K562 (cell line): ENCODE results near the gene UGP2. TPM values are rescaled to one million over a fixed set of nuclear protein-coding genes. Genes with fewer than 3 reads are reported as not detected.
A peak's percentile ranks its signal among the peaks of the same experiment; 100 is the strongest.

Experiments used
- ATAC-seq: fragments of 200-7000 bp; cut with Tn5 transposase; 3 replicates; pipeline ENCODE4 v1.9.1; 2020; ENCODE audit warnings: moderate library complexity
- BruUV-seq: library from RNA; stranded (reverse); fragments of 400-500 nt; replicated peaks from 2 replicates; lab custom pipeline; 2021; lab: Mats Ljungman, UMichigan
- CTCF ChIA-PET: fragments of 300-600 bp; formaldehyde crosslinking; extraction: SDS; loops from one replicate; lab custom pipeline; 2021; ENCODE audit warnings: low intra/inter-chr PET ratio; lab: Yijun Ruan, JAX
- POLR2A ChIA-PET: fragments of 300-600, 350-650 bp; sonication (Branson Sonifier 250); formaldehyde crosslinking; extraction: SDS; loops from one replicate; lab custom pipeline; 2021; ENCODE audit warnings: antibody characterized with exemption, inconsistent platforms; lab: Yijun Ruan, JAX
- DNase-seq, 4 experiments: peaks; one replicate each; pipeline versions ENCODE4 v3.0.0 to v3.0.0-alpha.2; 2011 to 2018; ENCODE audit warnings: low spot score in 3 of 4, mixed read lengths in 3 of 4; ENCODE audit errors: extremely low read depth in 1 of 4
- FAIRE-seq: peaks from 2 replicates; lab custom pipeline; 2011; peaks lifted over from hg19 to GRCh38; lab: Jason Lieb, UNC
- H2AFZ ChIP-seq: 2 replicates; pipeline ENCODE4 v1.6.0; 2011; ENCODE audit warnings: low read depth, low read length, control low read depth, inconsistent platforms
- H3K27ac ChIP-seq: fragments of 200-600 bp; 3 replicates; pipeline ENCODE4 v1.8.0; 2011; ENCODE audit warnings: low read depth, mild to moderate bottlenecking, control low read depth, inconsistent platforms, low read length, moderate library complexity, mixed read lengths; ENCODE audit errors: extremely low read depth
- H3K27me3 ChIP-seq, 2 experiments: fragments of 300-600 bp in 1 of 2; 2 replicates in 1 of 2; 3 replicates in 1 of 2; pipeline versions ENCODE4 v1.6.0 to v1.8.0; 2011; ENCODE audit warnings: inconsistent platforms in 2 of 2, low read length in 2 of 2, mild to moderate bottlenecking in 1 of 2, mixed read lengths in 1 of 2, moderate library complexity in 1 of 2; ENCODE audit not compliant: control insufficient read depth in 2 of 2, insufficient read depth in 2 of 2
- H3K36me3 ChIP-seq: fragments of 300-600 bp; 3 replicates; pipeline ENCODE4 v1.8.0; 2011; ENCODE audit warnings: mild to moderate bottlenecking, low read length, inconsistent platforms; ENCODE audit not compliant: control insufficient read depth, insufficient read depth
- H3K4me1 ChIP-seq, 2 experiments: fragments of 200-600 bp in 1 of 2; replicated peaks in 1 of 2; 2 replicates in 1 of 2; 3 replicates in 1 of 2; pipeline versions ENCODE4 v1.5.1 to v1.8.0; 2011; ENCODE audit warnings: inconsistent platforms in 2 of 2, low read length in 2 of 2, mild to moderate bottlenecking in 1 of 2, mixed read lengths in 1 of 2, moderate library complexity in 1 of 2; ENCODE audit not compliant: control insufficient read depth in 2 of 2, insufficient read depth in 2 of 2
- H3K4me2 ChIP-seq: 2 replicates; pipeline ENCODE4 v1.6.1; 2011; ENCODE audit warnings: low read length, control low read depth, inconsistent platforms, mixed read lengths; ENCODE audit not compliant: insufficient read depth
- H3K4me3 ChIP-seq: fragments of 200-600 bp; sonication (generic), shearing (Covaris generic); 2 replicates; pipeline ENCODE4 v1.5.1; 2016; ENCODE audit warnings: control low read depth, inconsistent platforms
- H3K79me2 ChIP-seq: fragments of 200-600 bp; 3 replicates; pipeline ENCODE4 v1.8.0; 2011; ENCODE audit warnings: low read length, inconsistent platforms; ENCODE audit not compliant: control insufficient read depth, insufficient read depth
- H3K9ac ChIP-seq, 2 experiments: 2 replicates each; pipeline versions ENCODE4 v1.6.0 to v1.6.1; 2011; ENCODE audit warnings: low read depth in 2 of 2, low read length in 2 of 2, control low read depth in 1 of 2, inconsistent platforms in 1 of 2, mild to moderate bottlenecking in 1 of 2, mixed read lengths in 1 of 2; ENCODE audit not compliant: insufficient read depth in 1 of 2
- H3K9me1 ChIP-seq: one replicate; pipeline ENCODE4 v1.6.0; 2011; ENCODE audit warnings: inconsistent platforms, mild to moderate bottlenecking, low read length, moderate library complexity; ENCODE audit not compliant: control insufficient read depth, insufficient read depth
- H3K9me3 ChIP-seq: replicated peaks from 2 replicates; pipeline ENCODE4 v1.5.1; 2011; ENCODE audit warnings: low read depth, low read length, inconsistent platforms; ENCODE audit not compliant: control insufficient read depth, insufficient read depth
- H4K20me1 ChIP-seq: replicated peaks from 2 replicates; pipeline ENCODE4 v1.6.1; 2011; ENCODE audit warnings: low read length, inconsistent platforms, mixed read lengths; ENCODE audit not compliant: control insufficient read depth, insufficient read depth
- ARID2 ChIP-seq: fragments of 450-650 bp; IDR thresholded peaks from 2 replicates; pipeline ENCODE4 v1.6.1; 2017; ENCODE audit warnings: antibody characterized with exemption, mild to moderate bottlenecking
- ATF7 ChIP-seq: fragments of 450-650 bp; IDR thresholded peaks from 2 replicates; pipeline ENCODE4 v1.7.1; 2014; ENCODE audit warnings: mild to moderate bottlenecking, moderate library complexity
- CCNT2 ChIP-seq: IDR thresholded peaks from 2 replicates; pipeline ENCODE4 v1.6.1; 2011; ENCODE audit warnings: borderline replicate concordance, low read depth, mild to moderate bottlenecking, moderate library complexity, mixed read lengths, low read length; ENCODE audit not compliant: insufficient read length; ENCODE audit errors: extremely low read depth
- CEBPB ChIP-seq: fragments of 450-650 bp; IDR thresholded peaks from 2 replicates; pipeline ENCODE4 v1.6.1; 2016; ENCODE audit warnings: missing genetic modification characterization, missing compliant biosample characterization
- CEBPG ChIP-seq, 3 experiments: fragments of 200-800 bp in 1 of 3; sonication (Bioruptor generic) in 1 of 3; sonication (generic) in 1 of 3; formaldehyde crosslinking in 1 of 3; IDR thresholded peaks in 2 of 3; conservative IDR thresholded peaks in 1 of 3; 2 replicates each; pipeline versions ENCODE4 v1.6.1 to v1.8.0; 2016 to 2022; ENCODE audit warnings: missing compliant biosample characterization in 2 of 3, missing genetic modification characterization in 2 of 3, mild to moderate bottlenecking in 1 of 3, missing genetic modification reagents in 1 of 3
- ESRRA ChIP-seq: fragments of 450-650 bp; IDR thresholded peaks from 2 replicates; pipeline ENCODE4 v1.6.1; 2014; ENCODE audit warnings: low read depth, mild to moderate bottlenecking, moderate library complexity, borderline replicate concordance
- RBM15 ChIP-seq: fragments of 200-400 bp; formaldehyde crosslinking; IDR thresholded peaks from 2 replicates; pipeline ENCODE4 v1.6.1; 2018; ENCODE audit warnings: mild to moderate bottlenecking, low read length, moderate library complexity; ENCODE audit not compliant: insufficient read depth
- SIRT6 ChIP-seq: IDR thresholded peaks from one replicate; pipeline ENCODE4 v1.6.1; 2012; ENCODE audit warnings: low read depth, mild to moderate bottlenecking, control low read depth, inconsistent platforms, low read length, moderate library complexity
- SLC30A9 ChIP-seq: fragments of 250-450 bp; sonication (Bioruptor Pico); IDR thresholded peaks from 2 replicates; pipeline ENCODE4 v1.8.0; 2022; ENCODE audit warnings: mild to moderate bottlenecking, moderate library complexity
- ZFP1 ChIP-seq: fragments of 450-650 bp; formaldehyde crosslinking; IDR thresholded peaks from 2 replicates; pipeline ENCODE4 v1.4.0; 2020; ENCODE audit warnings: mild to moderate bottlenecking, mixed read lengths
- ZNF121 ChIP-seq: sonication (generic); formaldehyde crosslinking; conservative IDR thresholded peaks from 2 replicates; pipeline ENCODE4 v1.8.0; 2022; ENCODE audit warnings: missing genetic modification reagents
- ZNF134 ChIP-seq: fragments of 250-450 bp; sonication (Bioruptor Pico); conservative IDR thresholded peaks from 2 replicates; pipeline ENCODE4 v1.4.0; 2020
- WGBS: fragments of 100-300 bp; shearing (Covaris generic); methylation state at CpG from one replicate; pipeline ENCODE4 v1.1.6; 2016; ENCODE audit warnings: low coverage, mixed read lengths; ENCODE audit not compliant: insufficient coverage; ENCODE audit errors: missing lambda C conversion rate; 5-methylcytosine and 5-hydroxymethylcytosine counted together
- in situ Hi-C: fragments of 300-500 bp; cut with MboI; formaldehyde crosslinking; loops from 4 replicates; pipeline ENCODE4 v1.15.0; 2018; ENCODE audit warnings: inconsistent platforms, mixed read lengths
- intact Hi-C: fragments of 100-400 bp; cut with micrococcal nuclease; formaldehyde crosslinking; loops from 2 replicates; pipeline ENCODE4 v1.14.2; 2022
- polyA plus RNA-seq, 8 experiments: library from polyadenylated mRNA; depleted of rRNA in 4 of 8; stranded (reverse) in 5 of 8; unstranded in 3 of 8; fragments of >200 nt; fragmentation: Nextera tagmentation in 2 of 8; fragmentation: Illumina TruSeq in 1 of 8; extraction: Ambion mirVana in 2 of 8; extraction: Trizol in 1 of 8; gene quantifications; 2 replicates each; pipeline versions ENCODE4 v1.2.1 to v1.2.3, GENCODE V29; 2011 to 2014; ENCODE audit warnings: inconsistent platforms in 1 of 8, missing spikeins in 1 of 8
- total RNA-seq, 7 experiments: library from RNA; depleted of rRNA in 6 of 7; stranded (reverse); fragments of >200 nt in 6 of 7; fragmentation: Illumina TruSeq in 2 of 7; extraction: Trizol in 2 of 7; gene quantifications; 2 replicates each; pipeline versions ENCODE4 v1.2.1 to v1.2.3, GENCODE V29; 2011 to 2021; ENCODE audit warnings: low replicate concordance in 1 of 7
- TF ChIP-seq, protein P1 (sequence below): fragments of 250-450 bp; sonication (Bioruptor Pico); IDR thresholded peaks from 2 replicates; pipeline ENCODE4 v1.4.0; 2020; ENCODE audit warnings: mild to moderate bottlenecking, moderate library complexity, borderline replicate concordance
- TF ChIP-seq, protein P2 (sequence below): fragments of 450-650 bp; IDR thresholded peaks from 2 replicates; pipeline ENCODE4 v1.6.1; 2018; ENCODE audit not compliant: partially characterized antibody

The UGP2 gene
- total and polyA plus RNA-seq, 9 of the 15 experiments (the other 6 are each of a cell fraction or from before 2014, with no cell fraction given) = 25.2 to 69.3 (median 58.9) TPM

DNA sequence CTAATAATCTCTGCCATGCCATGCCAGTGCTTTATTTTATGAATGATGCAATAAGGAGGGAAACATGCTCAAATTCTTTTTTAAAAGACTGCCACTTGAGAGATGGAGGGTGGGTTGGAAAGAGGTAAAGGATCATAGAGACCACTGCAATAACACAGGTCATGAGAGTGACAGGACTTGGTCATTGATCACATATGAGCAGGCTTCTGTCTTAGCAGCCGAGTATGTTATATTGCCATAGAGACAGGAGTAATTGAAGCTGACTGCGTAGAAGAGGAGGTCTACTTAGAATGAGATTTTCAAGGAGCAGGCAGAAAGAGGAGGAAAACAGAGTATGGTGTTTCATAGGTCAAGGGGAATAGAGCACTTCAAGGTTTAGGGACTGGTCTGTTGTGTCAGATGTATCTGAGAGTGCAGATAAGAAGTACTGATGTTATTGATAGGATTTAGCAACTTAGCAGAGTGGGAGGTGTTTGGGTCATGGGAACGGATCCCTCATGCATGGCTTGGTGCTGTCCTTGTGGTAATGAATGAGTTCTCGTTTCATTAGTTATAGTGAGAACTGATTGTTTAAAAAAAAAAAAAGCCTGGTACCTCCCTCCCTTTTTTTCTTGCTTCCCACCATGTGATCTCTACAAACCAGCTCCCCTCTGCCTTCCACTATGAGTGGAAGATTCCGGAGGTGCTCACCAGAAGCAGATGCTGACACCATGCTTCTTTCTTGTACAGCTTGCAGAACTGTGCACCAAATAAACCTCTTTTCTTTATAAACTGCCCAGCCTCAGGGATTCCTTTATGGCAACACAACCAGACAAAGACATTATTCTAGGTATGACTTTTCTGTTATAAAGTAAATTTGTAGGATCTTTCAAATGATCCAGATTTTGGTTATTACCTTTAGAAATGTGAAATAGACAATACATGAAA lies 32.8 kb downstream of the UGP2 start:
- POLR2A ChIA-PET = interaction anchor here (0.7 to 1.2 kb wide), 3 partner anchors 10 to 137 kb away, joined by 3 to 4 read pairs (median 3); no protein-coding TSS in a partner anchor
- ATAC-seq = no peak
- H3K36me3 ChIP-seq = peaks cover 20% of the 10 kb centered on the region
- H3K4me3 ChIP-seq = no peak overlapping the region
- no peak for DNase-seq
- in situ Hi-C loops (no loop called here), intact Hi-C loops (no loop called here)
- whole genome bisulfite sequencing = 81% methylated on average over 5 of the region's 5 CpGs
- CTCF ChIA-PET = no interaction called here
- no peak for FAIRE-seq
- H3K4me2 ChIP-seq = no peak overlapping the region
- H3K27me3 ChIP-seq = no peaks in the 10 kb centered on the region
- H3K9me1 ChIP-seq = peaks cover 4% of the 10 kb centered on the region
- H3K79me2 ChIP-seq = no peaks in the 10 kb centered on the region
- H3K9ac ChIP-seq = no peak overlapping the region
- H3K4me1 ChIP-seq = no peaks in the 10 kb centered on the region
- no TSS peak for BruUV-seq
- H3K27ac ChIP-seq = no peak overlapping the region
- H3K9me3 ChIP-seq = no peaks in the 10 kb centered on the region
- no peaks in the 10 kb centered on the region for H4K20me1 ChIP-seq
- H2AFZ ChIP-seq = no peak overlapping the region
- TF ChIP-seq SLC30A9 (CRISPR knock-in tag) = no peak
- TF ChIP-seq, protein P1, sequence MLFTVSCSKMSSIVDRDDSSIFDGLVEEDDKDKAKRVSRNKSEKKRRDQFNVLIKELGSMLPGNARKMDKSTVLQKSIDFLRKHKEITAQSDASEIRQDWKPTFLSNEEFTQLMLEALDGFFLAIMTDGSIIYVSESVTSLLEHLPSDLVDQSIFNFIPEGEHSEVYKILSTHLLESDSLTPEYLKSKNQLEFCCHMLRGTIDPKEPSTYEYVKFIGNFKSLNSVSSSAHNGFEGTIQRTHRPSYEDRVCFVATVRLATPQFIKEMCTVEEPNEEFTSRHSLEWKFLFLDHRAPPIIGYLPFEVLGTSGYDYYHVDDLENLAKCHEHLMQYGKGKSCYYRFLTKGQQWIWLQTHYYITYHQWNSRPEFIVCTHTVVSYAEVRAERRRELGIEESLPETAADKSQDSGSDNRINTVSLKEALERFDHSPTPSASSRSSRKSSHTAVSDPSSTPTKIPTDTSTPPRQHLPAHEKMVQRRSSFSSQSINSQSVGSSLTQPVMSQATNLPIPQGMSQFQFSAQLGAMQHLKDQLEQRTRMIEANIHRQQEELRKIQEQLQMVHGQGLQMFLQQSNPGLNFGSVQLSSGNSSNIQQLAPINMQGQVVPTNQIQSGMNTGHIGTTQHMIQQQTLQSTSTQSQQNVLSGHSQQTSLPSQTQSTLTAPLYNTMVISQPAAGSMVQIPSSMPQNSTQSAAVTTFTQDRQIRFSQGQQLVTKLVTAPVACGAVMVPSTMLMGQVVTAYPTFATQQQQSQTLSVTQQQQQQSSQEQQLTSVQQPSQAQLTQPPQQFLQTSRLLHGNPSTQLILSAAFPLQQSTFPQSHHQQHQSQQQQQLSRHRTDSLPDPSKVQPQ (CRISPR knock-in tag) = no peak
- no peak for TF ChIP-seq CEBPG (CRISPR knock-in tag; IDR thresholded peaks at IDR 0.05)
- TF ChIP-seq CEBPG (tag; conservative IDR thresholded peaks at IDR 0.05 in 1 of 2, IDR thresholded peaks at IDR 0.05 in 1 of 2) = 0 out of 4 replicates have a peak, but pooled peaks of 1 of the 2 experiments have one; percentile 17
- no peak for TF ChIP-seq RBM15
- no peak for TF ChIP-seq ZNF134 (CRISPR knock-in tag)
- TF ChIP-seq ZFP1 (CRISPR knock-in tag) = no peak
- TF ChIP-seq ZNF121 (CRISPR knock-in tag) = no peak
- TF ChIP-seq ESRRA = no peak
- TF ChIP-seq ARID2 = no peak
- TF ChIP-seq CCNT2 = no peak
- TF ChIP-seq SIRT6 = no peak
- TF ChIP-seq ATF7 = 0 out of 2 replicates have a peak, but pooled peaks have one; percentile 13
- TF ChIP-seq, protein P2, sequence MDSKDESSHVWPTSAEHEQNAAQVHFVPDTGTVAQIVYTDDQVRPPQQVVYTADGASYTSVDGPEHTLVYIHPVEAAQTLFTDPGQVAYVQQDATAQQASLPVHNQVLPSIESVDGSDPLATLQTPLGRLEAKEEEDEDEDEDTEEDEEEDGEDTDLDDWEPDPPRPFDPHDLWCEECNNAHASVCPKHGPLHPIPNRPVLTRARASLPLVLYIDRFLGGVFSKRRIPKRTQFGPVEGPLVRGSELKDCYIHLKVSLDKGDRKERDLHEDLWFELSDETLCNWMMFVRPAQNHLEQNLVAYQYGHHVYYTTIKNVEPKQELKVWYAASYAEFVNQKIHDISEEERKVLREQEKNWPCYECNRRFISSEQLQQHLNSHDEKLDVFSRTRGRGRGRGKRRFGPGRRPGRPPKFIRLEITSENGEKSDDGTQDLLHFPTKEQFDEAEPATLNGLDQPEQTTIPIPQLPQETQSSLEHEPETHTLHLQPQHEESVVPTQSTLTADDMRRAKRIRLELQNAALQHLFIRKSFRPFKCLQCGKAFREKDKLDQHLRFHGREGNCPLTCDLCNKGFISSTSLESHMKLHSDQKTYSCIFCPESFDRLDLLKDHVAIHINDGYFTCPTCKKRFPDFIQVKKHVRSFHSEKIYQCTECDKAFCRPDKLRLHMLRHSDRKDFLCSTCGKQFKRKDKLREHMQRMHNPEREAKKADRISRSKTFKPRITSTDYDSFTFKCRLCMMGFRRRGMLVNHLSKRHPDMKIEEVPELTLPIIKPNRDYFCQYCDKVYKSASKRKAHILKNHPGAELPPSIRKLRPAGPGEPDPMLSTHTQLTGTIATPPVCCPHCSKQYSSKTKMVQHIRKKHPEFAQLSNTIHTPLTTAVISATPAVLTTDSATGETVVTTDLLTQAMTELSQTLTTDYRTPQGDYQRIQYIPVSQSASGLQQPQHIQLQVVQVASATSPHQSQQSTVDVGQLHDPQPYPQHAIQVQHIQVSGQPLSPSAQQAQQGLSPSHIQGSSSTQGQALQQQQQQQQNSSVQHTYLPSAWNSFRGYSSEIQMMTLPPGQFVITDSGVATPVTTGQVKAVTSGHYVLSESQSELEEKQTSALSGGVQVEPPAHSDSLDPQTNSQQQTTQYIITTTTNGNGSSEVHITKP = peak; percentile 88
- 0 out of 2 replicates have a peak, but pooled peaks have one; percentile 33 for TF ChIP-seq CEBPB
